Caco-2 (cell line): Measurements from ENCODE around the gene ZBTB7A. TPM values are rescaled to one million over a fixed set of nuclear protein-coding genes. Genes with fewer than 3 reads are reported as not detected.

Source experiments
- BruUV-seq: library from RNA; stranded (reverse); fragments of 400-500 nt; replicated peaks from 2 replicates; lab custom pipeline; 2021; lab: Mats Ljungman, UMichigan
- CTCF ChIA-PET: fragments of 300-600 bp; sonication (Branson Sonifier 250); formaldehyde crosslinking; loops from one replicate; lab custom pipeline; 2022; ENCODE audit warnings: antibody characterized with exemption; lab: Charles Lee
- POLR2A ChIA-PET: fragments of 300-600 bp; sonication (Branson Sonifier 250); formaldehyde crosslinking; loops from one replicate; lab custom pipeline; 2022; ENCODE audit warnings: antibody characterized with exemption; lab: Charles Lee
- DNase-seq, 2 experiments: peaks; one replicate each; pipeline versions ENCODE4 v3.0.0 to v3.0.0-alpha.2; 2020 to 2022
- H3K27me3 ChIP-seq: replicated peaks from 2 replicates; pipeline ENCODE4 v1.6.0; 2011; ENCODE audit warnings: low read length; ENCODE audit not compliant: control insufficient read depth, insufficient read depth
- H3K36me3 ChIP-seq: 2 replicates; pipeline ENCODE4 v1.5.1; 2011; ENCODE audit warnings: low read length; ENCODE audit not compliant: control insufficient read depth, insufficient read depth
- H3K4me1 ChIP-seq: fragments of 250-450 bp; sonication (Bioruptor Pico); 2 replicates; pipeline ENCODE4 v1.5.1; 2020; ENCODE audit warnings: mild to moderate bottlenecking
- H3K4me3 ChIP-seq: 2 replicates; pipeline ENCODE4 v1.5.1; 2011; ENCODE audit warnings: low read depth, mild to moderate bottlenecking, control low read depth, low read length
- H3K9me3 ChIP-seq: fragments of 250-450 bp; sonication (Bioruptor Pico); 2 replicates; pipeline ENCODE4 v1.5.1; 2020; ENCODE audit warnings: mild to moderate bottlenecking, moderate library complexity
- H3K27ac Mint-ChIP-seq: one replicate; pipeline ENCODE4 v1.8.0; 2022; ENCODE audit warnings: mixed read lengths; ENCODE audit not compliant: unreplicated experiment
- H3K27me3 Mint-ChIP-seq: one replicate; pipeline ENCODE4 v1.8.0; 2022; ENCODE audit warnings: mixed read lengths; ENCODE audit not compliant: insufficient read depth, unreplicated experiment
- H3K36me3 Mint-ChIP-seq: one replicate; pipeline ENCODE4 v1.8.0; 2022; ENCODE audit warnings: mild to moderate bottlenecking, mixed read lengths; ENCODE audit not compliant: insufficient read depth, unreplicated experiment
- H3K4me1 Mint-ChIP-seq: one replicate; pipeline ENCODE4 v1.8.0; 2022; ENCODE audit warnings: low read depth, mixed read lengths; ENCODE audit not compliant: unreplicated experiment
- H3K4me3 Mint-ChIP-seq: one replicate; pipeline ENCODE4 v1.8.0; 2022; ENCODE audit warnings: mild to moderate bottlenecking, moderate library complexity, mixed read lengths; ENCODE audit not compliant: unreplicated experiment
- H3K9me3 Mint-ChIP-seq: one replicate; pipeline ENCODE4 v1.8.0; 2022; ENCODE audit warnings: mixed read lengths; ENCODE audit not compliant: unreplicated experiment
- CTCF ChIP-seq, 2 experiments: fragments of 200-600 bp in 1 of 2; IDR thresholded peaks; 1 replicate in 1 of 2; 2 replicates in 1 of 2; pipeline versions ENCODE4 v1.5.1 to v1.8.0; 2011 to 2022; ENCODE audit warnings: antibody characterized with exemption in 1 of 2, control low read depth in 1 of 2, inconsistent platforms in 1 of 2, low read depth in 1 of 2, low read length in 1 of 2, mild to moderate bottlenecking in 1 of 2, moderate library complexity in 1 of 2; ENCODE audit not compliant: insufficient read depth in 1 of 2, severe bottlenecking in 1 of 2, unreplicated experiment in 1 of 2
- intact Hi-C: fragments of 100-400 bp; cut with micrococcal nuclease; formaldehyde crosslinking; loops from one replicate; pipeline ENCODE4 v1.10.0; 2022; ENCODE audit not compliant: unreplicated experiment
- total RNA-seq: library from RNA; stranded (reverse); gene quantifications from 2 replicates; pipeline ENCODE4 v1.2.3, GENCODE V29; 2022

ZBTB7A gene
- total RNA-seq, 1 experiment from 2014 or later: 11.9 TPM

- no peak overlapping the region for H3K4me3 ChIP-seq
- ChIA-PET CTCF (no interaction called here), POLR2A (no interaction called here)
- Mint-ChIP-seq H3K4me1 (no peaks in the 10 kb centered on the region), H3K27ac (no peak overlapping the region), H3K36me3 (peaks cover 21% of the 10 kb centered on the region), H3K4me3 (no peak overlapping the region), H3K9me3 (no peaks in the 10 kb centered on the region), H3K27me3 (no peaks in the 10 kb centered on the region)
- no TSS peak for BruUV-seq
- intact Hi-C loops: no loop called here
- no peak for DNase-seq
- no peaks in the 10 kb centered on the region; the same call in 1 of the 2 replicates for H3K36me3 ChIP-seq
- no peaks in the 10 kb centered on the region for H3K9me3 ChIP-seq
- H3K27me3 ChIP-seq: no peaks in the 10 kb centered on the region
- no peaks in the 10 kb centered on the region for H3K4me1 ChIP-seq
- TF ChIP-seq CTCF (IDR thresholded peaks at IDR 0.05; ENCODE audit: insufficient read depth in 1 of 2, low read depth in 1 of 2, low read length in 1 of 2, severe bottlenecking in 1 of 2, unreplicated experiment in 1 of 2): no peak
These were observed 36.4 kb upstream of the ZBTB7A start for GRCh38 chr19:4103080-4103433.

- intact Hi-C loops: no loop called here
- Mint-ChIP-seq H3K36me3 (peaks cover 19% of the 10 kb centered on the region), H3K27ac (no peak overlapping the region), H3K27me3 (no peaks in the 10 kb centered on the region), H3K9me3 (no peaks in the 10 kb centered on the region), H3K4me1 (no peaks in the 10 kb centered on the region), H3K4me3 (no peak overlapping the region)
- DNase-seq: no peak
- POLR2A ChIA-PET: no interaction called here
- CTCF ChIA-PET: no interaction called here
- Histone ChIP-seq H3K9me3 (no peaks in the 10 kb centered on the region), H3K36me3 (no peaks in the 10 kb centered on the region; the same call in 1 of the 2 replicates), H3K4me3 (no peak overlapping the region), H3K4me1 (no peaks in the 10 kb centered on the region), H3K27me3 (no peaks in the 10 kb centered on the region)
- BruUV-seq: no TSS peak
- TF ChIP-seq CTCF (IDR thresholded peaks at IDR 0.05; ENCODE audit: insufficient read depth in 1 of 2, low read depth in 1 of 2, low read length in 1 of 2, severe bottlenecking in 1 of 2, unreplicated experiment in 1 of 2): peak in 1 of 2 experiments; percentile 1
These were observed 35.8 kb upstream of the ZBTB7A start for GRCh38 chr19:4102339-4103079.

- H3K27me3 Mint-ChIP-seq: no peaks in the 10 kb centered on the region
- H3K9me3 ChIP-seq: no peaks in the 10 kb centered on the region
- no peaks in the 10 kb centered on the region for H3K27me3 ChIP-seq
- H3K36me3 ChIP-seq: no peaks in the 10 kb centered on the region; the same call in 1 of the 2 replicates
- peaks cover 27% of the 10 kb centered on the region for H3K36me3 Mint-ChIP-seq
- H3K4me1 Mint-ChIP-seq: no peaks in the 10 kb centered on the region
- no peak overlapping the region for H3K27ac Mint-ChIP-seq
- intact Hi-C loops: no loop called here
- DNase-seq: no peak
- BruUV-seq: no TSS peak
- ChIA-PET POLR2A (interaction anchor here (0.6 kb wide), 1 partner anchor 1597 kb away, joined by 4 read pairs; no protein-coding TSS in a partner anchor), CTCF (no interaction called here)
- H3K4me1 ChIP-seq: no peaks in the 10 kb centered on the region
- no peaks in the 10 kb centered on the region for H3K9me3 Mint-ChIP-seq
- no peak overlapping the region for H3K4me3 Mint-ChIP-seq
- no peak overlapping the region for H3K4me3 ChIP-seq
- TF ChIP-seq CTCF (IDR thresholded peaks at IDR 0.05; ENCODE audit: insufficient read depth in 1 of 2, low read depth in 1 of 2, low read length in 1 of 2, severe bottlenecking in 1 of 2, unreplicated experiment in 1 of 2): no peak
These were observed 34.7 kb upstream of the ZBTB7A start for GRCh38 chr19:4101496-4101770.
